NCI-H2081 treated with DMSO at 0.1 percent for 48 hours (cell line): ENCODE data around the gene UNC80.

Experiments used
- DNase-seq: peaks from one replicate; lab custom pipeline; 2025; lab: John Stamatoyannopoulos, UW

UNC80 gene

GRCh38 chr2:209806318-209806717 lies 34.7 kb downstream of the UNC80 start:
- DNase-seq, result no peak

GRCh38 chr2:209808521-209808920 lies 36.9 kb downstream of the UNC80 start:
- no peak for DNase-seq

- no peak for DNase-seq
Measured at GRCh38 chr2:209809256-209809655, 37.6 kb downstream of the UNC80 start.

- DNase-seq, result no peak
Measured at GRCh38 chr2:209817844-209818271, 46.2 kb downstream of the UNC80 start.

- no peak for DNase-seq
Measured at GRCh38 chr2:209818939-209819338, 47.3 kb downstream of the UNC80 start.

GRCh38 chr2:209821806-209822205 lies 50.2 kb downstream of the UNC80 start:
- DNase-seq, result no peak

GRCh38 chr2:209823484-209823883 lies 51.9 kb downstream of the UNC80 start:
- no peak for DNase-seq

- DNase-seq, result no peak
Measured at GRCh38 chr2:209824391-209824790, 52.8 kb downstream of the UNC80 start.

- no peak for DNase-seq
Measured at GRCh38 chr2:209830722-209831465, 59.3 kb downstream of the UNC80 start.

- no peak for DNase-seq
Measured at GRCh38 chr2:209834767-209835166, 63.1 kb downstream of the UNC80 start.

GRCh38 chr2:209840434-209840833 lies 68.8 kb downstream of the UNC80 start:
- no peak for DNase-seq

GRCh38 chr2:209845666-209846065 lies 74.0 kb downstream of the UNC80 start:
- DNase-seq, result no peak

- DNase-seq, result no peak
Measured at GRCh38 chr2:209864716-209865295, 93.2 kb downstream of the UNC80 start.

- no peak for DNase-seq
Measured at GRCh38 chr2:209868271-209868994, 96.8 kb downstream of the UNC80 start.

- no peak for DNase-seq
Measured at GRCh38 chr2:209870067-209870466, 98.4 kb downstream of the UNC80 start.

GRCh38 chr2:209872675-209873074 lies 101.0 kb downstream of the UNC80 start:
- DNase-seq, result no peak

GRCh38 chr2:209875270-209875669 lies 103.6 kb downstream of the UNC80 start:
- no peak for DNase-seq

- DNase-seq, result no peak
Measured at GRCh38 chr2:209876211-209876610, 104.6 kb downstream of the UNC80 start.

- DNase-seq, result no peak
Measured at GRCh38 chr2:209878701-209879100, 107.1 kb downstream of the UNC80 start.

GRCh38 chr2:209900638-209901037 lies 129.0 kb downstream of the UNC80 start:
- DNase-seq, result no peak

- no peak for DNase-seq
Measured at GRCh38 chr2:209901172-209901571, 129.5 kb downstream of the UNC80 start.

GRCh38 chr2:209905691-209906090 lies 134.1 kb downstream of the UNC80 start:
- DNase-seq, result no peak

GRCh38 chr2:209907746-209908145 lies 136.1 kb downstream of the UNC80 start:
- no peak for DNase-seq
